HCT116 (cell line): Measurements from ENCODE around the gene IGFN1.

Source experiments
- ATF3 ChIP-seq: IDR thresholded peaks from 2 replicates; pipeline ENCODE4 v1.6.1; 2012
- CTCF ChIP-seq, 3 experiments: fragments of 200-600 bp in 1 of 3; sonication (generic) in 1 of 3; IDR thresholded peaks in 2 of 3; conservative IDR thresholded peaks in 1 of 3; 2 replicates each; pipeline ENCODE4 v1.5.1; 2012 to 2017; ENCODE audit warnings: low read depth in 2 of 3, low read length in 2 of 3, antibody characterized with exemption in 1 of 3, borderline replicate concordance in 1 of 3, control low read depth in 1 of 3, mild to moderate bottlenecking in 1 of 3, mixed read lengths in 1 of 3, mixed run types in 1 of 3, moderate library complexity in 1 of 3; ENCODE audit not compliant: insufficient read depth in 1 of 3
- EZH2phosphoT487 ChIP-seq: fragments of 200-600 bp; IDR thresholded peaks from 2 replicates; pipeline ENCODE4 v1.6.1; 2018; ENCODE audit warnings: antibody characterized with exemption, borderline replicate concordance
- POLR2A ChIP-seq: IDR thresholded peaks from 2 replicates; pipeline ENCODE4 v1.7.0; 2011; ENCODE audit warnings: borderline replicate concordance; ENCODE audit not compliant: insufficient read depth, insufficient read length; ENCODE audit errors: extremely low read depth
- POLR2AphosphoS5 ChIP-seq: IDR thresholded peaks from 2 replicates; pipeline ENCODE4 v1.6.1; 2011; ENCODE audit warnings: mild to moderate bottlenecking, low read depth, low read length, moderate library complexity
- RAD21 ChIP-seq: IDR thresholded peaks from 2 replicates; pipeline ENCODE4 v1.6.1; 2012; ENCODE audit warnings: low read depth, mild to moderate bottlenecking
- SIN3A ChIP-seq: IDR thresholded peaks from 2 replicates; pipeline ENCODE4 v1.6.1; 2012; ENCODE audit warnings: low read depth

DNA sequence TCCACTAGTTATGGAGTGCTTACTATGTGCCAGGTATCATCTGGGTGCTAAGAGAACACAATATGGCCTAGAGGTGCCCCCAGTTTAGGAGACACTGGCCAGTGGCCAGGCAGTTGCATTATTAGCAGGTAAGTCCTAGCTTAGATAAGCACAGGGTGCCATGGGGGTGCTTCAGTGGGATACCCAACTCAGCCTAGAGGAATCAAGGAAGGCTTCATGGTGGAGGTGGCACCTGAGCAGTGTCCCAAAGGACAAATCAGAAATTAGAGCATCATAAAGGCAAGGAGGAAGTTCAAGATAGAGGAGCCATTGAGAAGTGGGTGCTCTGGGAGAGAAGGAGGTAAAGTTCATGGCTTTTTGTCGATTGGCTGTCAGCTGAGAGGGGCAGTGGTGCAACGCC, 60.8 kb downstream of the IGFN1 start:
- TF ChIP-seq POLR2AphosphoS5: no peak
- no peak for TF ChIP-seq CTCF (IDR thresholded peaks at IDR 0.05 in 2 of 3, conservative IDR thresholded peaks at IDR 0.05 in 1 of 3; ENCODE audit: borderline replicate concordance in 1 of 3, insufficient read depth in 1 of 3, low read depth in 2 of 3, low read length in 2 of 3)
- TF ChIP-seq POLR2A: no peak
- no peak for TF ChIP-seq ATF3
- no peak for TF ChIP-seq SIN3A
- TF ChIP-seq EZH2phosphoT487: no peak
- no peak for TF ChIP-seq RAD21
